ENCODE results near the gene SGO2.
A peak's percentile ranks its signal among the peaks of the same experiment; 100 is the strongest.
"Not testable (repeated sequence)": the region's sequence is repeated elsewhere in the genome, so short reads cannot be mapped to it uniquely, and the experiment has no call there.

SGO2 gene

GRCh38 chr2:200523158-200523557, 2.8 kb upstream of the SGO2 start:
- DNase-seq = no peak

- no peak for DNase-seq
Measured at GRCh38 chr2:200523604-200524003, 2.4 kb upstream of the SGO2 start.

GRCh38 chr2:200525066-200525465, 941 bp upstream of the SGO2 start:
- no peak for DNase-seq

GRCh38 chr2:200525551-200525881, 491 bp upstream of the SGO2 start:
- DNase-seq = no peak

GRCh38 chr2:200528228-200528627, 2.2 kb downstream of the SGO2 start:
- no peak for DNase-seq

GRCh38 chr2:200533754-200534153, 7.7 kb downstream of the SGO2 start:
- DNase-seq = no peak

- DNase-seq = no peak
Measured at GRCh38 chr2:200534572-200534971, 8.6 kb downstream of the SGO2 start.

- no peak for DNase-seq
Measured at GRCh38 chr2:200538139-200538538, 12.1 kb downstream of the SGO2 start.

GRCh38 chr2:200540793-200541192, 14.8 kb downstream of the SGO2 start:
- no peak for DNase-seq

- not testable (repeated sequence) for DNase-seq
Measured at GRCh38 chr2:200566596-200566995, 40.6 kb downstream of the SGO2 start.

GRCh38 chr2:200567932-200568331, 41.9 kb downstream of the SGO2 start:
- DNase-seq = no peak

- no peak for DNase-seq
Measured at GRCh38 chr2:200575957-200576356, 50.0 kb downstream of the SGO2 start.

- DNase-seq = no peak
Measured at GRCh38 chr2:200577027-200577426, 51.0 kb downstream of the SGO2 start.

- DNase-seq = no peak
Measured at GRCh38 chr2:200578778-200579177, 52.8 kb downstream of the SGO2 start.

- DNase-seq = no peak
Measured at GRCh38 chr2:200584639-200585038, 58.6 kb downstream of the SGO2 start.

- no peak for DNase-seq
Measured at GRCh38 chr2:200585340-200585729, 59.3 kb downstream of the SGO2 start.

- peak; percentile 42 for DNase-seq
Measured at GRCh38 chr2:200585730-200586643, 60.0 kb downstream of the SGO2 start, which contains the start of gene AOX1. AOX1 (plus strand) TSS chr2:200586014; CDS start chr2:200586109, 95 bp downstream.

GRCh38 chr2:200586644-200586975, 60.6 kb downstream of the SGO2 start:
- no peak for DNase-seq

- DNase-seq = no peak
Measured at GRCh38 chr2:200587007-200587616, 61.1 kb downstream of the SGO2 start.

- no peak for DNase-seq
Measured at GRCh38 chr2:200588076-200588678, 62.2 kb downstream of the SGO2 start.

- no peak for DNase-seq
Measured at GRCh38 chr2:200590090-200590489, 64.1 kb downstream of the SGO2 start.

GRCh38 chr2:200591308-200591707, 65.3 kb downstream of the SGO2 start:
- no peak for DNase-seq

- DNase-seq = no peak
Measured at GRCh38 chr2:200592406-200593075, 66.5 kb downstream of the SGO2 start.

- DNase-seq = no peak
Measured at GRCh38 chr2:200593905-200594304, 67.9 kb downstream of the SGO2 start.
